HG02610 (cell line): ENCODE data around the gene SGMS2.

ENCODE experiments used
- ATAC-seq: cut with Tn5 transposase; IDR thresholded peaks from one replicate; pipeline ENCODE4 v1.9.1; 2021; ENCODE audit warnings: mild to moderate bottlenecking, moderate library complexity; ENCODE audit not compliant: unreplicated experiment

Gene SGMS2

DNA sequence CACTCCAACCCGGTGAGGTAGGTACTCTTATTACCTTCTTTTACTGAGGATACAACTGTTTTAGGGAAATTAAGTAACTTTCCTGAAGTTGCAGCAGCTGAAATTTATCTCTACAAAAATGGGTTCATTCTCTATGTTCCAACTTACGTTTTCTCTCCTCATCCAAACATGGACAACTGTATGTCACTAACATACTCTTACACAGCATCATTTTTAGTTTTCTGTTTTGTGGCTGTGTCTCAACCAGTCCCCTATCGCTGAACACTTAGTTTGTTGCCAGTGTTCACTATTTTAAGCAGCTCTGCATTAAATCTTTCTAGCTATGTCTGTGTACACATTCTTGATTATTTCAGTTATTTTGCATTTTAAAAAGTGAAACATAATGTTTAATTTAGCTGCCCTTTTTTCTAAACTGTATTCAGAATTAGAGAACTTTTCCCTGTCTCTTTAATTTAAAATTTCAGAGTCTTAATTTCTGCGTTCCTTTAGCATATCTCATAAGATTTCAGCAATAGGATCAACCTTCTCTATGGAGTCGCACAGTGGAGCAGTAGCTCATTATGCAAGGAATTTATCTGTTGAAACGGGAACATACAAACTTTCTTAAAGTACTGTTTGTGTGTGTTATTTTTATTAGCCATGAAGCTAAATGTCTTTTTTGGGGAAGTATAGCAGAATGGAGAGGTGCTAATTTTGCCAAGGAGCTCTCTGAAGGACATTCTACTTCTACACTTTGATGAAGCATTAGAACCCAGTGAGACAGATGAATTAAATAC lies 3.8 kb downstream of the SGMS2 start:
- ATAC-seq = no peak

DNA sequence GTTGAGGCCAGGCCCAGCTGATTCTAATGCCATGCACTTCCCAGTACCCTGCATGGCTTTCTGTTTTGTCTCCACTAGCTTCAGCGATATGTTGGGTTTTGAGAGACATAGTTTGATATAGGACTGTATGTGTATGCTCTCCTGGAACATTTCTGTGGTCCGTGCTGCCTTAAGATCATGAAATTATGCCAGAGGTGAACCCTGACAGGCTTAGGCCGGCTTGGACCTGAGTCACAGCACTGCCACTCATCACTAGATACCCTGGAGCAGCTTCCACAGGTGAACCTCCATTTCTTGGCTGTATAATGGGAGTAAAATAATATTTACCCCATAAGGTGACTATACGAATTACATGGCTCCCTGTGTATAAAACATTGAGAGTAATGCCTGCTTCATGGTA lies 6.4 kb downstream of the SGMS2 start:
- no peak for ATAC-seq

DNA sequence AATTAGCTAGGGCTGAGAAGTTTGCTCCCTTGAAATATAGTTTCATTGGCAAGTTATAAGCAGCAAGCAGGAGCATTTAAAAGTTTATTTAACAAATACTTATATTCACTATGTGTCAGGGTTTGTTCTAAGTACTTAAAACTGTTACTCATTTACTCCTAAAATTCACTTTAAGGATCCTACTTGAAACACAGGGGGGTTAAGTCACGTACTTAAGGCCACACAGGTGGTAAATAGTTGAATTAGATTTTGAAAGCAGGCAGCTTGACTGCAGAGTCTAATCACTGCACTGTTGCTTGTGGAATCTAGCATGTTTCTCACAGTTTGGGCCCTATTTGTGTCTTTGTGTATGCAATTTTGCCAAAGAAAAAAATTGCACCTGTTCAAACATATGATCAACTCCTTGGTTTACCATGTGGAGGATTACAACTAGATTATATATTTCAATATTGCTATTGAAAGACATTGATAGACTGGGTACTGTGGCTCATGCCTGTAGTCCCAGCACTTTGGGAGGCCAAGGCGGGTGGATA lies 7.6 kb downstream of the SGMS2 start:
- ATAC-seq = no peak

DNA sequence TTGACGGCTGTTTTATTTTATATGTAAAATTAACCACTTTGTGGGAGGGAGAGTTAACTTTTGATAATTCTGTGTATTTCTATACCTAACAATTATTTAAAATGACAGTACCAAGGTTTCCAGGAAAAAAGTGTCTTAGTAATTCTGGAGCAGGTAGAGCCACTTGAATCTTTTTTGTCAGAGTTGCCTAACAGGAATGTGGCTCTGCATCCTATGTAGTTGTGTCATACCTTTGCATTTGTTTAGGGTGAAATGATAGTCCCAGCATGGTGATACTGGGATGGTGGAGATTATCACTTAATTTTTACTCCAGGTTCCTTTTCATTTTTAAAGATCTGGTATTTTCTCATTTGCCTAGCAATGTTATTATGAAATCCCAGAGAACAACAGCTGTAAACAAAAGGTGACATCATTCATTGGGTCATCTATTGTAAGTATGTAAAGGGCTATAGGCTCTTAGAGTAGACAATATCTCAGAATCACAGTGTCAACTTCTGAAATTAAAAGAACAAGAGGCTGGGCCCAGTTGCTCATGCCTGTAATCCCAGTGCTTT lies 9.6 kb downstream of the SGMS2 start:
- ATAC-seq = no peak

DNA sequence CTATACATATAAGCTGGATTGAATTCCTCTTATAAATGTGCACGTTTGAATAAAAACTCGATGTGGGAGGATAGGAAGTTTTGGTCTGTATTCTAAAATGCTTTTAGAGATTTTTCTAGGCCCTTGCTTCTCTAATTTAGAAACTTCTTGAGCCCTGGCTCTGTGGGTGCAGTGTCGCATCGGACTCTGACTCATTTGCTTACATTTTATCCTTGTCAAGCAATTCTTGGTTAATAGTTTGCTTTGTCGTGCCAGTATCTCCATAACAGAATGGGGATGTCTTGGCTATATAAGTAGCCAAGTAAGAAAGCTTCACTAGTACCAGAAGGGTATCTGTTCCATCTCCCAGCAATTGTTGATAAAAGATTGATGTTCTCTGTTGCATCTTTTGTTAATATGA lies 10.7 kb downstream of the SGMS2 start:
- ATAC-seq = no peak

DNA sequence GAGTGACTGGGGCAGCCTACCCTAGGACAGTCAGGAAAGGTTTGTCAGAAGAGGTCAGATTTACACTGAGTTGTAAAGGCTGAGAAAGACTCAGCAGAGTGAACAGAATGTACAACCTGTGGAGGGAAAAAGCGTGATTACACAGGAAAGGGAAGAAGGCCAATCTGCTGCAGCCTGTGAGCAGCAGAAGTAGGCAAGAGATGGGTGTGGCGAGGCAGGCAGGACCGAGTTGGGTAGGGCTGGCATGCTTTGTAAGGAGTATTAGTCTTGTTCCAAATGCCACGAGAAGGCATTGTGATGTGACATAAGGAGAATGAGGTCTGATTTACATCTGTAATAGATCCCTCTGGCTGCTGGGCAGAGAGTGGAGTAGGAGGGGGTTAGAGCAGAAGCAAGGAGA lies 12.6 kb downstream of the SGMS2 start:
- no peak for ATAC-seq

DNA sequence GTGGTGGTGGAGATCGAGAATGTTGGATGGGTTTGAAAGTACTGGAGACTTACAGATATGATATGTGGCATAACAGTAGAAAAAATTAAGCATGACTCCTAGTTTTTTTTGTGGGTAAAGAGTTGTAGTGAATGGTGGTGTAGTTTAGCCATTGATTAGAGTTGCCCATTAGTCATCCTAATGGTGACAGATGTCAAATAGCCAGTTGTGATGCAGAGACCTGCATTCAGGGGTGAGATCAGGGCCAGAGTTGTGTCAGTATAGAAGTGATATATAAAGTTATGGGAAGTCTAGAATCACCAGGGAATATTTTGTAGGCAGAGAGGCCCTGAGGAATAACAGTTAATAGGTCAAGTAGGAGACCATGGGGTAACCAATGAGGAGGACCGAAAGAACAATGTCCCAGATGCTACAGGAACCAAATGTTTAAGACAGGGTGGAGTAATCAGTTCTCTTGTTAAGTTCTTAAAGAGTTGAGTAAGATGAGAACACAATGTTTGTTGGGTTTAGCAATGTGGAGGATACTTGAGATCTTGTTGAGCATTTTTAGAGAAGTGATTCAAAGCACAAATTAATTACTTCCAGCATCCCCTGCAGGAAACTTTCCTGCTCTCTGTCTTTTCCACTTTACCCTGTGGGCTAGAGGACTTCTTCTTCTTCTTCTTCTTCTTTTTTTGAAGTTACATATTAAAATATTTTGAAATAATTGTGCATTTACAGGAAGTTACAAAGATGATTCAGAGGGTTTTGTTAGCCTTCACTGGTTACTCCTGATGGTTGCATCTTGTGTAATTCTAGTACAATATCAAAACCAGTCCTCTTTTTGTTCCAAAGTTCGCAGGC lies 13.3 kb downstream of the SGMS2 start:
- no peak for ATAC-seq

DNA sequence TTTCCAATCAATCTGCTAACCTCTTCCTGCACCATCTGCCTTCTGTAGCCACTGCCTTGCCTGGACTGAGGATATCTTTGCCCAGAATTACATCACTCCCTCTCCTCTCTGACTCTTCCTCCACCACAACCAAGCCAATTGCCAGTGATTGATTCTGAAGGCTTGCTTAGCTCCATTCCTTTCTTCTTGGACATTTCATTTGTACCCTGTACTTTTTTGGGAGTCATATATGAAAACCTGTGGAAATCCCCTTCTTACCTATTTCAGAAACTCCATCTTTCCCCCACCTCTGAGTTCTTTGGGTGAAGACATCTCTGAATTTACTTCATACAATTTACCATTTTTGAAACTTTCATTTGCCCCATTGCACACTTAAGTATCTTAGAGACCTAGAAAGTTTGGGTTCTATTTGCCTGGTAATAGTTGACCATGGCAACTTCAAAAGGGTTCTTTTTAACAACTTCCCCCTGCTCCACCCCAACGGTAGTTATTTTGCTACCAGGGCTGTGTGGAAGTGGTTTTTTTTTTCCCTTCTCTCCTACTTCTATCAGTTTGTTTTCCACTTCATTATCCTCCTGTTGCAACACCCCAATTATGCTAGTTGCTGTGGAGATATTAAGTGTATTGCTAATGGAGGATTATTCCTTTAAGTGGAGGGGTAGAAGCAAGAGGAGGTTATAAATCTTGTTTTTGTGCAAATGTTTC lies 14.3 kb downstream of the SGMS2 start:
- ATAC-seq = peak; percentile 70

DNA sequence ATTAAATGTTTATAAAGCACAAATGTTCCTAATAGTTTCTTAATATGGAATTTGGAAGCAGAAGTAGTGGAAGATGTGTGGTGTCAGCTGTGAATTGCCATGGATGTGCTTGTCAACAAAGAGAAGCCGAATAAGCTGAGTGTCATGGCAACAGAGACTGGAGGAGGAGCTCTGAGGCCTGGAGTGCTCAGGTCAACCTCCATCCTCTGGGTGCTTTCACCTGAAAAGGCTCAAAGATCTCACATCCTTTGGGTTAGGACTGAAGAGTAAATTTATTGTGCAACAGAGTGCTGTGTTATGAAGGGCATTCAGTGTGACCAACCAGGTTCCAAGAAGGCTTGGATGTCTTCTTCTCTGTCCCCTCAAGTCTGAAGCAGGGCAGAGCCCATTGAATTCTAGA lies 18.7 kb downstream of the SGMS2 start:
- no peak for ATAC-seq

DNA sequence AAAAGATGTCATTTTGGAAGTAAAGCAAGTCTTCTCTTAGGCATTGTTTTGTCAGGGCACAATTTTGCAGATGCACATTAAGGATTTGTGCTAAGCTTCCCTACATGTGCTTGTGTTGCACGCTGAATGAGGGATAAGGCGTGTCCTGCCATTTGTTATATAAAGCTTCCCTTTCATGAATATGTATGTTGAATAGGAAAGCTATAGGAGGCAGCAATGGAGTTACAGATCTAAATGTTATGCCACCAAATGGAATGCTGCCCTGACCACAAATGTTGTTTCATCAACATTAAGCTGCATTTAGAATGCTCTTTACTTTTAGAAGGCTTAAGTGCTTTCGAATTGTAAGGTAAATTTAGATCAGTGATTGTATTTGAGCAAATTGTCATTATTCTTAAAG lies 20.9 kb downstream of the SGMS2 start:
- ATAC-seq = no peak

DNA sequence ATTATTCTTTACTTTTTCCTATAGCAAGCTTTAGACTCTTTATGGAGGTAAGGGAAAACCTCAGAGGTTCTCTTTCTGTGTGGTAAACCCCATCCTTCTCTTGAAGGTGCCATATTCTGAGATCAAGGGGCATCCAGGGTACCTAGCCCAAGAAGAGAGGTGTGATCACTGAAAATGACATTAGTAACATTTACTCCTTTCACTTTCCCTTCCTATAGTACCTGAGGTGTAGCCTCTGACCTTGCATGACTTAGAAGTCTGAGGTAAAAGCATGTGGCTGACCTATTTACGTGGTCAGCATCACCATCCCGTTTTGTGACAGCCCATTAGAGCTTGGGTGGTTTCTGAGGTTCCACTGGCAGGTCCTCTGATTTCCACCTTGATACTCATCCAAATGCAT lies 25.7 kb downstream of the SGMS2 start:
- no peak for ATAC-seq

DNA sequence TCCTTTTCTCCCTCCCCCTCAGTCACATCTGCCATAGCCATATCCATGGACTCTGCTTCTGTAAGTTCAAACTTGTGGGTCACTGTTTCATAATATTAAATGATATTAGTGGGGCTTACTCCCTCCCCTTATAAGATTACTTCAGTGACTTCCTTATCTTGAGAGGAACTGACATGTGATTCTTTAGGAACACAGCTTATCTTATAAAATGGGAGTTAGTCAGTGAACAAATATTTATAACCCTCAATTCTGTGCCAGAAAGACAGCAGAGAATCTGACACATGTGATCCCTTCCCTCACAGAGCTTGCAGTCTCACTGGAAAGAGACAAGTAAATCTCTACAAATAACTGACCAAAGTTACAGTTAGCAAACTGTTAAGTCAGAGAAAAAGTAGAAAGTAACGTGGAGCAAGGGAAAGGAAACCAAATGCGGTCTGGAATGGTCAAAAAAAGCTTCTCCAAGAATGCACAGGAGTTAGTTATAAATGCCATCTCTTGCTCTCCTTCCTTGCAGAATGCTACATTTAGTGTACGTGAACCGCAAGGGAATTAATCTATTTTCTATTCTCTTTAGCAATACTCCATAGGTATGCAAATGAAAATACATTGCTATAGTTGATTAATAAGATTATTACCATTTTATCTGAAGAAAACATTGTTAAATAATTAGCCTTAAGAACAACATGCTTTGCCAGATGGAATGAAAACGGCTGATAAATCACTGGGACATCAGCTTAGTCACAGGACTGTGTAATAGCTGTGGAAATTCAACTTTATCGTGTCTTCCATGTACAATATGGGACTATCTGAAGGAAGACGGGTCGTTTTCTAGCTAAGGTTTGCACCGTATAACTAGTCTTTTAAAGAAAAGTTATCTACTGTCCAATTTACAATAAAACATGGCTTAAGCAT lies 29.0 kb downstream of the SGMS2 start:
- ATAC-seq = no peak

DNA sequence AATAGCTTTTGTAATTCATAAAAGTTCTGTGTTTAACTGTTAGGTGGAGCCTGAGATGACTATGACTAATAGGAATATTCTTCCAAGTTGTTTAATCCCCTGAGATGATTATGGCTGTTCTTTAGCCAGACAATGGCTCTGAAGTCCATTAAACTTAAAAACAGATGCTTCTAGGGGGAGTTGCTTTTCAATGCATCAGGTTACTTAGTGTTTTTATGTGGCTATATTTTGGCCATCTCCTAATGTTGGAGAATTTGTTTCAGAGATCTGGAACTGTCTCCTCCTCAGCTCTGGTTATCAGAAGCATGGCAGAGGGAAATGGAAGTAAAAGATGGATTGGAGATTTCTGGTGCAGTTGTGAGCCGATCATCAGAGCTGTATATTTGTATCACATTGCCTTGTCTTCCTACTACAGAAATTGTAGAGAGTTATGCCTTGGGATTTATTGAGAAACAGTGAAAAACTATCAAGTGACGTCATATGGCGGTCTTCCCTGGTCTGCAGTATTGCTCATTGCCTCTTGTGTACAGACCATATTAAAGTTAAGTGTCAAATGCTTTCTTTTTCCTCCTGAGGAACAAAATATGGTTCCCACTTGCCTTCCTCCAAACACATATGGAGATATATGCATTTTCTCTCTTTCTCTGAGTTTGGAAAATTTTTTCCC lies 29.8 kb downstream of the SGMS2 start:
- no peak for ATAC-seq

DNA sequence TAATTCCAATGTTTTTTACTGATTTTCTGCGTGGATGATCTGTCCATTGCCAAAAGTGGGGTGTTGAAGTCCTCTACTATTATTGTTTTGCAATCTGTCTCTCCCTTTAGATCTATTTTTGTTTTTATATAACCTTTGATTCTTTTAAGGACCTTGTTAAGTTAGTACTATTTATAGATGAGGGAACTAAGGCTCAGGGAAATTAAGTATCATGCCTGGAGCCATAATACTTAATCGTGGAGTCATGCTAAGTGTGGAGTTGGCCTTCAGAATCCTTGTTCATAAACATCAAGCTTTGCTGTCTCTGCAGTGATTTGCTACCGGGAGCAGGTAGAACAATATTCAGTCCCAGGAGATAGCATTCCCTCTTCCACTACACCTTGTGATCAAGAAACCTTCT lies 31.0 kb downstream of the SGMS2 start:
- no peak for ATAC-seq

DNA sequence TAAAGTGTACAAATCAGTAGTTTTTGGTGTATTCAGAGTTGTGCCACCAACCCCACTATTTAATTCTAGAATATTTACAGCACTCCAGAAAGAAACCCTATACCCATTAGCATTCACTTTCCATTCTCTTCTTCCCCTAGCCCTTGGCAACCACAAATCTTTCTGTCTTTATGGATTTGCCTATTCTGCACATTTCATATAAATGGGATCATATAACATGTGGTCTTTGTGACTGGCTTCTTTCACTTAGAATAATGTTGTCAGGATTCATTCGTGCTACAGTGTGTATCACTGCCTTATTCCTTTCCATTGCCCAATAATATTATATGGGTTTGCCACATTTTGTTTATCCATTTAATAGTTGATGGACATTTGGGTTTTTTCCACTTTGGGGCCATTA lies 32.2 kb downstream of the SGMS2 start:
- ATAC-seq = no peak

DNA sequence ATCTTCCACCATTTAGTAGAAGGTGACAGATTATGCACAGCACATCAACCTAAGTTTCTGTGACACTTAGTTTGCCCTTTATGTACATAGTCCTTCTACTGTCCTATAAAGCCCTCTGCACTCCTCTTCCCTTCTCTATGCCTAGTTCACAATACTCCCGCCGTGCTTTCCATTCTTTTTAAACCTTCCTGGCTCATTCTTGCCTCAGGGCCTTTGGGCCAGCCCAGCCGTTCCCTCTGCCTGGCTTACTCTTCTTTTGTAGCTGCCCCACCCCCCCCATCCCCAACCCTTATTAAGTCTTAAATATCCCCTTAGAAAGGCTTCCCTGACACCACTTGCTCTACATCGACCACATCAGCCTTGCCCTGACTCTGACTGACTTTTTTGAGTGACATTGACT lies 33.0 kb downstream of the SGMS2 start:
- no peak for ATAC-seq

DNA sequence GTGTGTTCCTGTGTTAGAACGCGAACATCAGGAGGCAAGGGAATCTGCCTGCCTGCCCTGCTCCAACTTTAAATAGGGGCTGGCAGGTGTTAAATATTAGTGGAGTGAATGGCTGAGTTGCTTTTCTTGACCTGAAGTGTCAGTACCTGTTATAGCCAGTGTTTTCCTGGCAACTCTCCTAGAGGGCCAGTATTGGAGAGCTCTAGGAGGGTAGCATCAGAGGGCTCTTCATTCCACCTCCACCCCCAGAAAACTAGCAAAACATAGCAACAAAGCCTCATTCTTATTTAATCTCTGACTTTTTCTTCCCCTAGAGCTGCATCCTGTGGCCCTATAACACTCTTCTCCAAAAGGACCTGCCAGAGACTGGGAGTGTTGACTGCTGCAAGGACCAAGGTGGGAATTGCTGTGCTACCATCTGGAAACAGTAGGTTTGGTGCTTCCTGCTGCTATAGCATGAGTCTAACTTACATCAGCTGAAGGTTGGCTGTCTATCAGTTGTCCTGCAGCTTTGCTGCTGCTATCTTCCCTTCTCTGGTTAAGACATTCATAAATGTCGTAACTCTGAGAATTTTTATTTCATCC lies 33.5 kb downstream of the SGMS2 start:
- no peak for ATAC-seq

DNA sequence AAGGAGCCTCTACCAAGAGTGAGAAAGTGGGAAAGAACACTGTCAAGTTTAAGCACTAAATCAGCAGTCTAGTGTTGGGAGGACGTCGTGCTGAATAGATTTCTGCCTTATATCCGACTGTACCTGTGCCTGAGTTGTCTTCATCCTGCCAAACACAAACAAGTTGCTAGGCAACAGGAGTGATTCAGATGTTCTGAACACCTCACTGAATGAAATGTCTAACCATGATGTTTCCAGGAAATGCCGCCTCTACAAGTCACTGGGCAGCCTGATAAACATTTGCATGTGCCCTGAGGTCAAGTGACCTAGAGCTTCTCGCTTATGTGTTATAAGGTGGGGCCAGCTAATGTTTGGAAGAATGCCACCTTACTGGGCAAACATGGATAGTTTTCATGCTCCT lies 37.9 kb downstream of the SGMS2 start:
- no peak for ATAC-seq

DNA sequence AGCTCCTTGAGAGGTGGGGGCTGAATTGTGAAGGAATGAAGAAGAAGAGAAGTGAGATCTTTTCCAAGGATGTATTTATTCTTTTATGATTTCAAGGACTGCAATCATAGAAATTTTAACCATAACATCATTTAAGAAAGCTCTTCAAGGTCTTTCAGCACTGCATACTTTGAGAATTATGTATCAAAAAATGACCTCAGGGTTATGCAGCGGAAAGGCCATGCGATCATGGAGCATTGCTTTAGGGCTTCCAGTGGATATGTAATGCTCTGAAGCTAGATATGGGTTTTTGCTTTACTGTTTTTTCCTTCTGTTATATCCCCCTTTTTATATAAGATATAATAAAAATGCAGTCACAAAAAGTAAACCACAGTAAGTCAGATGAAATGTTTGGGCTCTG lies 38.7 kb downstream of the SGMS2 start:
- no peak for ATAC-seq
